Measurements from ENCODE around the gene GUCY1B1.

DNA sequence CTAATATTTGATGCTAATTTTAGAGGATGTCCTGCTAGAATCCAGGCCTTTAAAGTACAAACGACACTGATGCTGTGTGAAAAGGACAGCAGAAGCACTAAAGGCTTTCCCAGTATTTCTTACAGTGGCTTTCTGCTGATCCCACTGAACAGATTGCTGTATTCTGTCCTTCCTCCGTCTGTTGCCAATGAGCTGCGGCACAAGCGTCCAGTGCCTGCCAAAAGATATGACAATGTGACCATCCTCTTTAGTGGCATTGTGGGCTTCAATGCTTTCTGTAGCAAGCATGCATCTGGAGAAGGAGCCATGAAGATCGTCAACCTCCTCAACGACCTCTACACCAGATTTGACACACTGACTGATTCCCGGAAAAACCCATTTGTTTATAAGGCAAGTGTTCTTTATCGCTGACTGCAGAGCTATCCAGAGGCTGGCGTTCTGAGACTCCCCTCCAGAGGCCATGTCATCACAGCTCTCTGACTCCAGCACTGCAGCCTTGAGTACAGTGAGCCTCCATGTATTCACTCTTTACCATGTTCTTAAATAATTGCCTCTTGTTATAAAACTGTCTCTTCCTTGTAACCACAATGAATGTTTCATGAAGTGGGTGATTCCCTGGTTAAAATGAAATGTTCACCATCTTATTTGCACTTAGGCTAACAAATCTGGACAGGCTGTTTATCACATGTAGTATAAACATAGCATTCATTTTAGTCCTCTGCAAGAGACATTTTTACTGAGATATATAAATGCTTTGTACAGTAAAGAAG lies 43.6 kb downstream of the GUCY1B1 start:
- no peak for TF ChIP-seq POLR2A (IDR thresholded peaks at IDR 0.05)
- TF ChIP-seq, protein P1, sequence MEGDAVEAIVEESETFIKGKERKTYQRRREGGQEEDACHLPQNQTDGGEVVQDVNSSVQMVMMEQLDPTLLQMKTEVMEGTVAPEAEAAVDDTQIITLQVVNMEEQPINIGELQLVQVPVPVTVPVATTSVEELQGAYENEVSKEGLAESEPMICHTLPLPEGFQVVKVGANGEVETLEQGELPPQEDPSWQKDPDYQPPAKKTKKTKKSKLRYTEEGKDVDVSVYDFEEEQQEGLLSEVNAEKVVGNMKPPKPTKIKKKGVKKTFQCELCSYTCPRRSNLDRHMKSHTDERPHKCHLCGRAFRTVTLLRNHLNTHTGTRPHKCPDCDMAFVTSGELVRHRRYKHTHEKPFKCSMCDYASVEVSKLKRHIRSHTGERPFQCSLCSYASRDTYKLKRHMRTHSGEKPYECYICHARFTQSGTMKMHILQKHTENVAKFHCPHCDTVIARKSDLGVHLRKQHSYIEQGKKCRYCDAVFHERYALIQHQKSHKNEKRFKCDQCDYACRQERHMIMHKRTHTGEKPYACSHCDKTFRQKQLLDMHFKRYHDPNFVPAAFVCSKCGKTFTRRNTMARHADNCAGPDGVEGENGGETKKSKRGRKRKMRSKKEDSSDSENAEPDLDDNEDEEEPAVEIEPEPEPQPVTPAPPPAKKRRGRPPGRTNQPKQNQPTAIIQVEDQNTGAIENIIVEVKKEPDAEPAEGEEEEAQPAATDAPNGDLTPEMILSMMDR (IDR thresholded peaks at IDR 0.05): no peak

All from esophagus squamous epithelium (tissue), 4 donors.